Measurements from ENCODE around the gene MTX2. TPM values are rescaled to one million over a fixed set of nuclear protein-coding genes. Genes with fewer than 3 reads are reported as not detected.

MTX2 gene
- total and polyA plus RNA-seq, 10 of the 15 experiments (the other 5 are each of a cell fraction or from before 2014, with no cell fraction given): 15.7 to 78.1 (median 55.0) TPM

DNA sequence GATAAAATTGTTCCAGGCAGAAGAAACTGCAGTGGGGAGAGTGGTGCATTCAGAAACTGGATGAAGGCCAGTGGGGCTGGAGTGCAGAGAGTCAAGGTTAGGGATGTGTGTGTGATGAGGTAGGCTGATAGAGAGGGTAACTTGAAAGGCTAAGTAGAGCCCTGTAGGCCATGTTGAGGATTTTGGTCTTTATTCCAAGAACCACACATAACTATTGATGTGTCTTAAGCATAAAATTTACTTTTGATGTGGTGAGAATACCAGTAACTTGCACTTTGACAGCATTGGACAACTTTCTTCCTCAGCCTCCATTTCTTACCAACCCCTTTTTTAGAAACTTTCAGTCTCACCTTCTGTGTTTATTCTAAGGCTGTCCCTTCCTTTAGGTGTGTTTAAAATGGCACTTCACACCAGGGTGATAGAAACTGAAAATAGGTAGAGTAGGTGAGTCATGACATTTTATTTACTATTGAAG lies 22.6 kb downstream of the MTX2 start (continued):
- TF ChIP-seq, protein P1, sequence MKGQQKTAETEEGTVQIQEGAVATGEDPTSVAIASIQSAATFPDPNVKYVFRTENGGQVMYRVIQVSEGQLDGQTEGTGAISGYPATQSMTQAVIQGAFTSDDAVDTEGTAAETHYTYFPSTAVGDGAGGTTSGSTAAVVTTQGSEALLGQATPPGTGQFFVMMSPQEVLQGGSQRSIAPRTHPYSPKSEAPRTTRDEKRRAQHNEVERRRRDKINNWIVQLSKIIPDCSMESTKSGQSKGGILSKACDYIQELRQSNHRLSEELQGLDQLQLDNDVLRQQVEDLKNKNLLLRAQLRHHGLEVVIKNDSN (IDR thresholded peaks at IDR 0.05; ENCODE audit: borderline replicate concordance, extremely low read length, insufficient read depth, low read depth, low read length): no peak
- TF ChIP-seq ZNF384 (IDR thresholded peaks at IDR 0.05; ENCODE audit: borderline replicate concordance, low read depth, low read length) (no peak), JUNB (IDR thresholded peaks at IDR 0.05) (0 out of 2 replicates have a peak, but pooled peaks have one; percentile 8), TCF7 (IDR thresholded peaks at IDR 0.05; ENCODE audit: borderline replicate concordance) (peak; percentile 64; the same call in 1 of the 2 replicates), BACH1 (IDR thresholded peaks at IDR 0.05; ENCODE audit: borderline replicate concordance) (no peak), NR2F1 (conservative IDR thresholded peaks at IDR 0.05) (no peak), NFIC (IDR thresholded peaks at IDR 0.05; ENCODE audit: low read depth, low read length) (peak; percentile 44; the same call in 1 of the 2 replicates)
- TF ChIP-seq, protein P2, sequence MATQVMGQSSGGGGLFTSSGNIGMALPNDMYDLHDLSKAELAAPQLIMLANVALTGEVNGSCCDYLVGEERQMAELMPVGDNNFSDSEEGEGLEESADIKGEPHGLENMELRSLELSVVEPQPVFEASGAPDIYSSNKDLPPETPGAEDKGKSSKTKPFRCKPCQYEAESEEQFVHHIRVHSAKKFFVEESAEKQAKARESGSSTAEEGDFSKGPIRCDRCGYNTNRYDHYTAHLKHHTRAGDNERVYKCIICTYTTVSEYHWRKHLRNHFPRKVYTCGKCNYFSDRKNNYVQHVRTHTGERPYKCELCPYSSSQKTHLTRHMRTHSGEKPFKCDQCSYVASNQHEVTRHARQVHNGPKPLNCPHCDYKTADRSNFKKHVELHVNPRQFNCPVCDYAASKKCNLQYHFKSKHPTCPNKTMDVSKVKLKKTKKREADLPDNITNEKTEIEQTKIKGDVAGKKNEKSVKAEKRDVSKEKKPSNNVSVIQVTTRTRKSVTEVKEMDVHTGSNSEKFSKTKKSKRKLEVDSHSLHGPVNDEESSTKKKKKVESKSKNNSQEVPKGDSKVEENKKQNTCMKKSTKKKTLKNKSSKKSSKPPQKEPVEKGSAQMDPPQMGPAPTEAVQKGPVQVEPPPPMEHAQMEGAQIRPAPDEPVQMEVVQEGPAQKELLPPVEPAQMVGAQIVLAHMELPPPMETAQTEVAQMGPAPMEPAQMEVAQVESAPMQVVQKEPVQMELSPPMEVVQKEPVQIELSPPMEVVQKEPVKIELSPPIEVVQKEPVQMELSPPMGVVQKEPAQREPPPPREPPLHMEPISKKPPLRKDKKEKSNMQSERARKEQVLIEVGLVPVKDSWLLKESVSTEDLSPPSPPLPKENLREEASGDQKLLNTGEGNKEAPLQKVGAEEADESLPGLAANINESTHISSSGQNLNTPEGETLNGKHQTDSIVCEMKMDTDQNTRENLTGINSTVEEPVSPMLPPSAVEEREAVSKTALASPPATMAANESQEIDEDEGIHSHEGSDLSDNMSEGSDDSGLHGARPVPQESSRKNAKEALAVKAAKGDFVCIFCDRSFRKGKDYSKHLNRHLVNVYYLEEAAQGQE (IDR thresholded peaks at IDR 0.05; ENCODE audit: low read depth, low read length): no peak

DNA sequence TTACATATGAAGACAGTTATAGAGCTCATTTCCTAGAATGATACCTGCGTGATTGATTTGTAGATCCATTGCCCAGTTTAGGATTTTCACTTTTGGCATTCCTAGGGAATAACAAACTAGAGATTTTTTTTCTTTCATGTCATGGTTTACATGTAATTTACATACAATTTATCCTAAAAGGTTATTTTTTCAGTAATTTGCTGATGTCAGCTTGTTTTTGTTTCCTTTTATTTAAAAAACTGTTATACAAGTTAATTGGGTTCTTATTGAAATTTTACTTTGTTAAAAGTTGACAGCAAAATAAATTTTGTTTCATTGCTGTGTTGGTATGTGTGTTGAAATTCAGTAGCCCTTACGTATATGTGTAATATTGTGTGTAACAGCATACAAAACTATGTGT lies 23.4 kb downstream of the MTX2 start:
- ChIA-PET CTCF (no interaction called here), RAD21 (ENCODE audit: unreplicated experiment) (no interaction called here), POLR2A (no interaction called here), SMC1A (ENCODE audit: uncharacterized antibody, unreplicated experiment) (interaction anchor here (0.9 to 1.8 kb wide), 2 partner anchors 9 to 24 kb away, joined by 4 read pairs; partner anchors contain the start of gene MTX2)
- in situ Hi-C loops (cut with MboI): no loop called here
- Histone ChIP-seq H3K36me3 (ENCODE audit: control insufficient read depth in 2 of 2, insufficient read depth in 2 of 2, low read length in 1 of 2) (no peaks in the 10 kb centered on the region), H3K27ac (ENCODE audit: control insufficient read depth, insufficient read depth) (peak overlapping the region; percentile 6; the same call in 1 of the 2 replicates), H3K4me2 (ENCODE audit: control insufficient read depth, insufficient read depth) (no peak overlapping the region), H3K4me1 (ENCODE audit: control insufficient read depth, insufficient read depth, low read length) (peaks cover 15% of the 10 kb centered on the region; the same call in 1 of the 2 replicates), H3K27me3 (replicated peaks in 1 of 2; ENCODE audit: control insufficient read depth in 2 of 2, insufficient read depth in 2 of 2, low read length in 1 of 2) (no peaks in the 10 kb centered on the region), H3K9me3 (replicated peaks; ENCODE audit: control insufficient read depth, insufficient read depth, low read length) (no peaks in the 10 kb centered on the region), H3K4me3 (no peak overlapping the region), H3K79me2 (ENCODE audit: control insufficient read depth, insufficient read depth, low read length) (peaks cover 15% of the 10 kb centered on the region), H4K20me1 (ENCODE audit: control insufficient read depth, insufficient read depth) (no peaks in the 10 kb centered on the region), H2AFZ (ENCODE audit: control insufficient read depth, low read depth, low read length) (no peak overlapping the region), H3K9ac (ENCODE audit: control insufficient read depth, insufficient read depth, low read length) (no peak overlapping the region)
- no TSS peak for BruUV-seq (replicated peaks)
- ATAC-seq (no peak), DNase-seq (ENCODE audit: low read depth, low spot score) (no peak), FAIRE-seq (no peak)
- TF ChIP-seq, protein P3, sequence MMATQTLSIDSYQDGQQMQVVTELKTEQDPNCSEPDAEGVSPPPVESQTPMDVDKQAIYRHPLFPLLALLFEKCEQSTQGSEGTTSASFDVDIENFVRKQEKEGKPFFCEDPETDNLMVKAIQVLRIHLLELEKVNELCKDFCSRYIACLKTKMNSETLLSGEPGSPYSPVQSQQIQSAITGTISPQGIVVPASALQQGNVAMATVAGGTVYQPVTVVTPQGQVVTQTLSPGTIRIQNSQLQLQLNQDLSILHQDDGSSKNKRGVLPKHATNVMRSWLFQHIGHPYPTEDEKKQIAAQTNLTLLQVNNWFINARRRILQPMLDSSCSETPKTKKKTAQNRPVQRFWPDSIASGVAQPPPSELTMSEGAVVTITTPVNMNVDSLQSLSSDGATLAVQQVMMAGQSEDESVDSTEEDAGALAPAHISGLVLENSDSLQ (IDR thresholded peaks at IDR 0.05): no peak
- TF ChIP-seq STAT3 (IDR thresholded peaks at IDR 0.05; ENCODE audit: low read depth, low read length) (no peak), CHD1 (IDR thresholded peaks at IDR 0.05; ENCODE audit: low read depth, low read length) (no peak)
- WGBS (ENCODE audit: insufficient coverage, insufficient replicate concordance, low lambda C conversion rate, missing lambda C conversion rate): 73% methylated on average over 2 of the region's 2 CpGs
- intact Hi-C loops (cut with micrococcal nuclease; ENCODE audit: unreplicated experiment): no loop called here
